Thoracic aorta (tissue), 2 donors: Measurements from ENCODE around the gene BOLL. TPM values are rescaled to one million over a fixed set of nuclear protein-coding genes. Genes with fewer than 3 reads are reported as not detected.

ENCODE experiments used
- ATAC-seq: fragments of 150-250 bp; one replicate; pipeline ENCODE4 v1.8.0; 2017; ENCODE audit warnings: low read depth; ENCODE audit not compliant: insufficient number of reproducible peaks, low FRiP score
- DNase-seq: peaks from one replicate; pipeline ENCODE4 v3.0.0-alpha.2; 2020; ENCODE audit warnings: low spot score
- H3K27ac ChIP-seq, 2 donors: fragments of 200-600 bp; sonication (generic); 1 replicate in 1 of 2; 2 replicates in 1 of 2; pipeline ENCODE4 v1.5.1; 2016; ENCODE audit warnings: mild to moderate bottlenecking in 2 of 2, moderate library complexity in 2 of 2
- H3K27me3 ChIP-seq: fragments of 200-600 bp; sonication (generic); replicated peaks from 2 replicates; pipeline ENCODE4 v1.6.0; 2016; ENCODE audit warnings: mild to moderate bottlenecking; ENCODE audit not compliant: insufficient read depth
- H3K36me3 ChIP-seq: fragments of 200-600 bp; sonication (generic); one replicate; pipeline ENCODE4 v1.5.1; 2016
- H3K4me1 ChIP-seq, 2 donors: fragments of 200-600 bp; sonication (generic); 1 replicate in 1 of 2; 2 replicates in 1 of 2; pipeline versions ENCODE4 v1.5.1 to v1.6.0; 2016; ENCODE audit warnings: low read depth in 2 of 2, mild to moderate bottlenecking in 1 of 2; ENCODE audit not compliant: control insufficient read depth in 1 of 2
- H3K4me3 ChIP-seq: fragments of 200-600 bp; sonication (generic); 2 replicates; pipeline ENCODE4 v1.5.1; 2016; ENCODE audit warnings: mild to moderate bottlenecking
- H3K9me3 ChIP-seq: fragments of 200-600 bp; sonication (generic); 2 replicates; pipeline ENCODE4 v1.5.1; 2016
- CTCF ChIP-seq: fragments of 200-600 bp; sonication (generic); IDR thresholded peaks from one replicate; pipeline ENCODE4 v1.5.1; 2019; ENCODE audit warnings: antibody characterized with exemption
- total RNA-seq, 2 donors: library from RNA; depleted of rRNA; stranded (reverse); fragments of >200 nt; gene quantifications; one replicate each; pipeline versions ENCODE4 v1.1.0 to v1.2.3, GENCODE V29; 2016

Gene BOLL
- total RNA-seq, 2 donors from 2014 or later = not detected

GRCh38 chr2:197821550-197822289 is 36.6 kb upstream of the BOLL start:
- H3K36me3 ChIP-seq = no peaks in the 10 kb centered on the region
- no peaks in the 10 kb centered on the region for H3K27me3 ChIP-seq
- no peaks in the 10 kb centered on the region for H3K9me3 ChIP-seq
- no peak for DNase-seq
- TF ChIP-seq CTCF = no peak
- ATAC-seq = no peak
- no peak overlapping the region for H3K27ac ChIP-seq
- peaks cover 0 to 26% of the 10 kb centered on the region in 2 donors for H3K4me1 ChIP-seq
- H3K4me3 ChIP-seq = no peak overlapping the region

- no peaks in the 10 kb centered on the region for H3K27me3 ChIP-seq
- no peaks in the 10 kb centered on the region for H3K9me3 ChIP-seq
- no peak for TF ChIP-seq CTCF
- H3K4me1 ChIP-seq = peaks cover 4 to 27% of the 10 kb centered on the region in 2 donors
- H3K4me3 ChIP-seq = no peak overlapping the region
- DNase-seq (no peak), ATAC-seq (no peak)
- H3K27ac ChIP-seq = no peak overlapping the region
- H3K36me3 ChIP-seq = no peaks in the 10 kb centered on the region
Measured at GRCh38 chr2:197814526-197814925, 29.4 kb upstream of the BOLL start.

- DNase-seq = no peak
- no peak for ATAC-seq
- Histone ChIP-seq H3K9me3 (no peaks in the 10 kb centered on the region), H3K36me3 (no peaks in the 10 kb centered on the region), H3K27ac (no peak overlapping the region), H3K27me3 (no peaks in the 10 kb centered on the region), H3K4me1 (peaks cover 9 to 40% of the 10 kb centered on the region in 2 donors), H3K4me3 (no peak overlapping the region)
- TF ChIP-seq CTCF = peak; percentile 49
Measured at GRCh38 chr2:197813093-197813787, 28.1 kb upstream of the BOLL start.

GRCh38 chr2:197810491-197810890 is 25.4 kb upstream of the BOLL start:
- Histone ChIP-seq H3K27ac (no peak overlapping the region), H3K9me3 (no peaks in the 10 kb centered on the region), H3K36me3 (no peaks in the 10 kb centered on the region), H3K4me1 (peaks cover 12 to 53% of the 10 kb centered on the region in 2 donors), H3K4me3 (no peak overlapping the region), H3K27me3 (no peaks in the 10 kb centered on the region)
- ATAC-seq = no peak
- TF ChIP-seq CTCF = no peak
- DNase-seq = no peak

GRCh38 chr2:197810016-197810415 is 24.9 kb upstream of the BOLL start:
- H3K27me3 ChIP-seq = no peaks in the 10 kb centered on the region
- no peak overlapping the region for H3K27ac ChIP-seq
- DNase-seq (no peak), ATAC-seq (no peak)
- H3K9me3 ChIP-seq = no peaks in the 10 kb centered on the region
- H3K4me3 ChIP-seq = no peak overlapping the region
- TF ChIP-seq CTCF = no peak
- H3K4me1 ChIP-seq = peaks cover 12 to 53% of the 10 kb centered on the region in 2 donors
- H3K36me3 ChIP-seq = no peaks in the 10 kb centered on the region
